Neural progenitor cell (in vitro differentiated cells): ENCODE data around the gene KNL1.

Experiments
- EZH2 ChIP-seq: fragments of 200-600 bp; sonication (generic); IDR thresholded peaks from 2 replicates; pipeline ENCODE4 v1.6.1; 2017; ENCODE audit warnings: antibody characterized with exemption, mild to moderate bottlenecking, moderate library complexity
- TF ChIP-seq, protein P1 (sequence below): fragments of 200-600 bp; sonication (generic); IDR thresholded peaks from 2 replicates; pipeline ENCODE4 v1.5.1; 2017; ENCODE audit warnings: antibody characterized with exemption, mild to moderate bottlenecking

GRCh38 chr15:40567111-40567510 is 26.9 kb upstream of the KNL1 start:
- TF ChIP-seq, protein P1, sequence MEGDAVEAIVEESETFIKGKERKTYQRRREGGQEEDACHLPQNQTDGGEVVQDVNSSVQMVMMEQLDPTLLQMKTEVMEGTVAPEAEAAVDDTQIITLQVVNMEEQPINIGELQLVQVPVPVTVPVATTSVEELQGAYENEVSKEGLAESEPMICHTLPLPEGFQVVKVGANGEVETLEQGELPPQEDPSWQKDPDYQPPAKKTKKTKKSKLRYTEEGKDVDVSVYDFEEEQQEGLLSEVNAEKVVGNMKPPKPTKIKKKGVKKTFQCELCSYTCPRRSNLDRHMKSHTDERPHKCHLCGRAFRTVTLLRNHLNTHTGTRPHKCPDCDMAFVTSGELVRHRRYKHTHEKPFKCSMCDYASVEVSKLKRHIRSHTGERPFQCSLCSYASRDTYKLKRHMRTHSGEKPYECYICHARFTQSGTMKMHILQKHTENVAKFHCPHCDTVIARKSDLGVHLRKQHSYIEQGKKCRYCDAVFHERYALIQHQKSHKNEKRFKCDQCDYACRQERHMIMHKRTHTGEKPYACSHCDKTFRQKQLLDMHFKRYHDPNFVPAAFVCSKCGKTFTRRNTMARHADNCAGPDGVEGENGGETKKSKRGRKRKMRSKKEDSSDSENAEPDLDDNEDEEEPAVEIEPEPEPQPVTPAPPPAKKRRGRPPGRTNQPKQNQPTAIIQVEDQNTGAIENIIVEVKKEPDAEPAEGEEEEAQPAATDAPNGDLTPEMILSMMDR, result peak; percentile 53
- TF ChIP-seq EZH2, result no peak
